ENCODE measurements around the gene SPSB1.

SPSB1 gene

GRCh38 chr1:9360371-9361064 is 67.8 kb downstream of the SPSB1 start:
- in situ Hi-C loops (cut with MboI; ENCODE audit: low sequenced_read_pairs), result no loop called here

GRCh38 chr1:9361630-9362260 is 69.1 kb downstream of the SPSB1 start:
- in situ Hi-C loops (cut with MboI; ENCODE audit: low sequenced_read_pairs), result no loop called here

DNA sequence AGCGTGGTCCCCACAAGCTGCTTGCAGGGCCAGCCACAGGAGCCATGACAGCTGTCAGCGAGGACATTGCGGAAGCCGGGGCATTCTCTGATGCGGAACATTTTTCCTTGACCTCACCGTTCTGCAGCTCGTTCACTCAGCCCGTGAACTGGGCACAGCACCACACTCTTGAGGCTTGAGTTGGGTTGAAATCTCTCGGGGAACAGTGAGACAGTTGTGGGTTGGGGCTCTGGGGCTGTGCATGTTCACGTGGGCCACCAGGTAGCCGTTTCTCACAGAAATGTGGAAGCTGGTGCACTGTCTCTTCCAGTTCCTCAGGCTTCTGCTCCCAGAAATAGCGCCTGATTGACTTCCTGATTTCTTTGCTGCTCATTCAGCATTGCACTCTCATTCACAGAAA is 69.8 kb downstream of the SPSB1 start:
- in situ Hi-C loops (cut with MboI; ENCODE audit: low sequenced_read_pairs), result no loop called here

- in situ Hi-C loops (cut with MboI; ENCODE audit: low sequenced_read_pairs), result no loop called here
Measured at GRCh38 chr1:9363061-9363471, 70.4 kb downstream of the SPSB1 start.

DNA sequence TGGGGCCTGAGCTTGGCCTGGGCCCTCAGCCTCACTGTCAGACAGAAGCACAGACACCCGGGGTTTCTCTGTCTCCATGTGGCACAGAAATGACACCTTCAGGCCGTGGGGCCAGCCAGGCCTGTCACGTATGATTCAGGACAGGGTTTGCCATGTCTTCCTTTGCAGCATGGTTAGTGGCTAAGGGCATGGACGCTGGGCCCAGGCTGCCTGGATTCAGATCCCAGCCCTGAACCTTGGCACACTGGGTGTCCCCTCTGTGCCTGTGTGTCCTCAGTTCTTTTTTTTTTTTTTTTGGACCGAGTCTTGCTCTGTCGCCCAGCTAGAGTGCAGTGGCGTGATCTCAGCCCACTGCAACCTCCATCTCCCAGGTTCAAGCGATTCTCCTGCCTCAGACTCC is 73.6 kb downstream of the SPSB1 start:
- in situ Hi-C loops (cut with MboI; ENCODE audit: low sequenced_read_pairs), result no loop called here

- in situ Hi-C loops (cut with MboI; ENCODE audit: low sequenced_read_pairs), result no loop called here
Measured at GRCh38 chr1:9366943-9367780, 74.5 kb downstream of the SPSB1 start.

- in situ Hi-C loops (cut with MboI; ENCODE audit: low sequenced_read_pairs), result no loop called here
Measured at GRCh38 chr1:9367806-9368205, 75.1 kb downstream of the SPSB1 start.

GRCh38 chr1:9368356-9368755 is 75.7 kb downstream of the SPSB1 start:
- in situ Hi-C loops (cut with MboI; ENCODE audit: low sequenced_read_pairs), result no loop called here

DNA sequence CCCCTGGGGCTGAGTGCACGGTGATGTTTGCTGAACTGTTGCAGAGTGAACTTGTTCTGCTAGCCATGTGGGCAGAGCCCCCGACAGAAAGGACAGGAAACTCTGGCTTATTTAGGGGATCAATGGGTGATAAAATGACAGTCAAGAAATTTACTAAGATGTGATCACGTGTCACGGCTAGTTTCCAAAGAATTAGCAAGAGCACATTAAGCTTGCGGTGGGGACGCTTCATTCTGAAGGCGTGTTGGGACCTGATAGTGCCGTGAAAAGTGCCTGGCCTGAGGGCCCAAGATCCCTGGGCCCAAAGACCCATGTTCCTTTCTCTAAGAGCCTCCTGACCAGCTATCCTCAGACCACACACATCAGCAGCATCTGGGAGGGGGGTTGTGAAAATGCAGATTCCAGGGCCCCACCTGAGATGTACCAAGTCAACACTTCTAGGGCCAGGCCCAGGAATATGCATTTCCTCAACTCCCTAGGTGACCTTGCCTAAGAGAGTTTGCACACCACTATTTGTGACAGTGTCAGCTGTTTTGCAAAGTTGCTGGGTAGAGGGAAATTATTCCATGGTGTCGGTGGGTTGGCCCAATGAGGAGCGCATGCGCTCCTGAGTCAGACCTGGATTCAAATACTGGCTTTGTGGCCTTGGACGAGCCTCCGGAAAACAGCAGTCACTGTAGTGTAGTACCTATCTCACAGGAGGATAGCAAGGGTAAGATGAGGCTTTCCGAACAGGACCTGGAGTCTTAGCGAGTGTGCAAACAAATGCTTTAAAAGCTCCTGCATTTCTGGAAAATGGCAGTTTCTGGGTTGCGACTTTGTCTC is 77.5 kb downstream of the SPSB1 start:
- in situ Hi-C loops (cut with MboI; ENCODE audit: low sequenced_read_pairs), result no loop called here

DNA sequence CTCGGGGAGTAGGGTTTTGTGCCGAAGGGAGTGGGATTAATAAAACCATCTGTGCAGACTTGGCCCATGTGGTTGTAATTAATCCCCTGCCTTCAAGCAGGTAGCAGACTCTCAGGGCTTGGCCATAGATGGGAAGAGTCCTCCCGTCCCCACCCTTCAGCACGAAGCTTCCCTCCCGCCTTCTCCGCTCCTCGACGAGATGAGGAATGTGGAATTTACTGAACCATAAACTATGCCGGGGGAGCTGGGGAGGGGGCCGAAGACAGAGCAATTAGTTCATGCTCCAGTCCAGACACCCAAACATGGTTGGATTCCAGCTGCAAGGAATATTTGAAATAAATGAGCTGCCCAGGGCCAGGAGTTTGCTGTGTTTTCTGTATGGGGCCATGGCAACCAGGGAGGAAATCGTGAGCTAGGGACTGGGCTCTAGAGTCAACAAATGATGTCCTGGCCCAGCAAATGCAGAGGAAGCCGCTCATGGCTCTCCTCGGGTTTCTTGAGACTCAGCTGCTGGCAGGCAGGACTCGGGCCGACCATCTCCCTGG is 78.8 kb downstream of the SPSB1 start:
- in situ Hi-C loops (cut with MboI; ENCODE audit: low sequenced_read_pairs), result no loop called here

GRCh38 chr1:9371951-9372350 is 79.3 kb downstream of the SPSB1 start:
- in situ Hi-C loops (cut with MboI; ENCODE audit: low sequenced_read_pairs), result no loop called here

GRCh38 chr1:9373619-9374018 is 80.9 kb downstream of the SPSB1 start:
- in situ Hi-C loops (cut with MboI; ENCODE audit: low sequenced_read_pairs), result no loop called here

GRCh38 chr1:9374748-9375341 is 82.2 kb downstream of the SPSB1 start:
- in situ Hi-C loops (cut with MboI; ENCODE audit: low sequenced_read_pairs), result no loop called here

- in situ Hi-C loops (cut with MboI; ENCODE audit: low sequenced_read_pairs), result no loop called here
Measured at GRCh38 chr1:9375912-9376311, 83.2 kb downstream of the SPSB1 start.

DNA sequence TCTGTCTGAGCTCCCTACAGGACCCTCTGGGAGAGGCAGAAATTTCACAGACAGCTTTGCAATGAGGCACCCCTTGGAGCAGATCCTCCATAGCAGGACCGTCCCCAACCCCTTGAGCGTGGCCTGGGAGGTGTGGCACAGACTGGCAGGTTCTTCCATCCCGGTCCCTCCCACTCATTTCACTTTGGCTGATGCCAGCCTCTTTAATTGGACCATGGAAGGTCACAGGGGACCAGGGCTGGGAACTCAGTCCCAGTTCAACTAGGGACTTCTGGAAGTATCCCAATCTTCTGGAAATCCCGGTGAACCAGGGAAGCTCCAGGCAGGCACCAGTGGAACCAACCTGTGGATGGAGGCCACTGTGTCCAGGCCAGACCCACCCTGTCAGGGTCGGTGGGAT is 83.7 kb downstream of the SPSB1 start:
- in situ Hi-C loops (cut with MboI; ENCODE audit: low sequenced_read_pairs), result no loop called here

DNA sequence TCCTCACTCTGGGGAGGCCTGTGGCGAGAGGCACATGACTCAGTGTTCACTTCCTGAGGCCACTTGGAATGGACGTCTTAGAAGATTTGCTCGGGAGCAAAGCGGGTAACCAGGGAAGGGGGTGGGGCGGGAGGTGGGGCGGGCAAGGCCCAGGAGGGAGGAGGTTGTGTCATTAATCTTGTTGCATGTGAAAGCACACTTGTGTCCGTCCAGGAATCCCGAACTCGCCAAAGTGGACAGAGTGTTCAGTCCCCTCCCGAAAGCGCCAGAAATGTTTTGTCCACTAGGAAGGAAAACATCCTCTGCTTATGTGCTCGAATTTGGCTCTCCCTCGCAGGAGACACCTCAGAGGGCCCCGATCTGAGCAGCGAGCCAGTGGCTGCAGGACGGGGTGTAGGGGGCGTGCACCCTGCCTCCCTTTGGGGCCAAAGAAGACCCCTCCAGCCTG is 84.2 kb downstream of the SPSB1 start:
- in situ Hi-C loops (cut with MboI; ENCODE audit: low sequenced_read_pairs), result no loop called here

DNA sequence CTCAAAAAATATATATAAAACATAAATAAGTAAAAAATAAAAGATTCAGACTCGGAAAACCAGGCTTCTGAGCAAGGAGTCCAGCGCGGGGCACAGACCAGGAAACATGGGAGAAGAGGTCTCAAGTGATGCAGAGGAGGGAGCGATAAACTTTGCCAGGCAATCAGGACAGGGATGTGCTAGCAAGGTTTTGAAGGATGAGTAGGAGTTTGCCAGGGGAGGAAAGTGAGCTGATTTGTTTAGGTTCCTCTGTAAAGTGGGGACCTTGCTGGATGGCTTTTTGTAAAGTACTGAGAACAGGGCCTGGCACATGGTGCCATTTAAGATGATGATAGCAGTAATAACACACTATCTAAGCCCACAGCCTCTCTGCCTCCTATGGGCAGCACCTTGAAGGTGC is 86.1 kb downstream of the SPSB1 start:
- in situ Hi-C loops (cut with MboI; ENCODE audit: low sequenced_read_pairs), result no loop called here

- in situ Hi-C loops (cut with MboI; ENCODE audit: low sequenced_read_pairs), result no loop called here
Measured at GRCh38 chr1:9380711-9381110, 88.0 kb downstream of the SPSB1 start.

- in situ Hi-C loops (cut with MboI; ENCODE audit: low sequenced_read_pairs), result no loop called here
Measured at GRCh38 chr1:9382643-9383491, 90.2 kb downstream of the SPSB1 start.

Measured in HL-60/S4 (cell line).